ENCODE results near the gene PEX12.
A peak's percentile ranks its signal among the peaks of the same experiment; 100 is the strongest.
"Not testable (repeated sequence)": the region's sequence is repeated elsewhere in the genome, so short reads cannot be mapped to it uniquely, and the experiment has no call there.

The PEX12 gene

DNA sequence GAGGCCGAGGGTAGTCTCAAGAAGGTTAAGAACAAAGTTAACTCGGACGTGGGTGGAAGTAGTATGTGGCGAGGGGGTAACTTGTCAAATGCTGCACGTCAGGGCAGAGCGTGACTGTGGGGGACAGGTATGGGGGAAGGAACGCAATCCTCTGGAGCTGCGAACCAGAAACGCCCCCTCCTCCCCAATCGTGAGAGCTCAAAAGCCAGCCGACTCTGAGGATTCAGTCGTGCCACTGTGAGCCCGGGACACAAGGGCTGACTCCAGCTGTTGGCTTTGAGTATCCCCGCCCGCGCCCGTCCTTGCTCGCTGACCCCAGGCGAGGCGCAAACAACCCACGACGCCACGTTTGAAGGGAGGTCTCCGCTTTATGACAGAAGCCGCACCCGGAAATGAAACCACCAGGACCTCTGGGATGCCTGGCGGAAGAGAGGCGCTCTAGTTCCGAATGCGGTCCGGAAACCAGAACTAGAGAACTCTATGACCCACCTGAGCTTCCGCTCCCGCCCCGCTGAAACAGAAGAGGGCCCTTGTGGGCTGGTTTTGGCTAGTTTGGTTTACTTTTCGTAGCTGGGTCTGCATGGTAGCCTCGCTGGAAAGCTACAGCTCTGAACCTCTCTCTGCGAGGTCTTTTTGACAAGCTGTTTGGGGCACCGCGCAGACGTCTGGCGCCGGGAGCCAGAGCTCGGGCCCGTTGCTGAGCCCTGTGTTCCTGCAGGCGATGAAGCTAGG is at the start of gene PEX12:
TSS of gene PEX12 (minus strand) at position 375 of the 732 bp plus-strand sequence. CDS start 550 bp downstream, outside the sequence.
- DNase-seq = peak; percentile 83

DNA sequence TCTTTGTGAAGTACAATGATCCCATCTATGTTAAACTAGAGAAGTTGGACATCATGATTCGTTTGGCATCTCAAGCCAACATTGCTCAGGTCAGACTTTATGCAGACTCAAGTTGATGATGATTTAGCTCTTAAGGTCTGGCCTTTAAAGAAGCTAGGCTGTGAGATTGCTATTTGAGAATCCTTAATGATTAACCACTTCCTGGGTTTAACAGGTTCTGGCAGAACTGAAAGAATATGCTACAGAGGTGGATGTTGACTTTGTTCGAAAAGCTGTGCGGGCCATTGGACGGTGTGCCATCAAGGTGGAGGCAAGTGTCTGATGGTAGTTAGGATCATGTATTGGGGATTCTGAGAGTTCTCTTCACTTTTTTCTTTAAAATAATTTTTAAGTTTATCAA is 49.0 kb upstream of the PEX12 start:
- no peak for DNase-seq

DNA sequence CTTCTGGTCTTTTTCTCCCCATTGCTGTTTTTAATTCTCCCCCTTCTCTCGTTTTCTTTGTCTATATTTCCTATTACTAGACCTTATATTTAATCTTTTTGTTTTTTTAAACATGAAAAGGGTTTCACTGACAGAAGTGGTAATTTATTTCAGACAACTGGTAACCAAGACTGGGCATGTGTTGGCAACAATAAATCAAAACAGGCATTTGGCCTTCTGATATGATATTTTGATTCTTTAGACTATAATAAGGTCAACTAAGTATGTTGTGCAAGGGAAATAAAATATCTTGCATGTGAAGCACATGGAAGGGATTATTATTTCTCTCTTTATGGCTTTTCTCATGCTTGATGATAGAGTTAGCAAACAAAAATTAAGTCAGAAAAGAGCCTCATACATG is 43.4 kb upstream of the PEX12 start:
- no peak for DNase-seq

DNA sequence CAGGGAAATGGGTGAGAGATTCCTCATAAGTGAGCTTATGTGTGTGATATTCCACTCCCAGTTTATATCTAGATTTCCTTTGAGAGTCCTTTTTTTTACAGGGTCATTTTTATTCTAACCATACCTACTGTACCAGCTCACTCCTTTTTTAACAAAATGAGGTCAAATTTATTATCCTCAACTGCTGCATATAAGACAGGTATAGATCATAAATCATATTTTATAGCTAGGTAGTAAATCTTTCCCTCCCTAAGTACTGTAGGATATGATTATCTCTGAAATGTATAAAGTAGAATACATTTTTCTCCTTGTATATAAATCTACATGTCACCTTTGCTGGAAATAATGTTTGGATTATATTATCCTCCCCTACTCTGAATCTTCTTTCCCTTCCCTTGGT is 40.3 kb upstream of the PEX12 start:
- DNase-seq = no peak

DNA sequence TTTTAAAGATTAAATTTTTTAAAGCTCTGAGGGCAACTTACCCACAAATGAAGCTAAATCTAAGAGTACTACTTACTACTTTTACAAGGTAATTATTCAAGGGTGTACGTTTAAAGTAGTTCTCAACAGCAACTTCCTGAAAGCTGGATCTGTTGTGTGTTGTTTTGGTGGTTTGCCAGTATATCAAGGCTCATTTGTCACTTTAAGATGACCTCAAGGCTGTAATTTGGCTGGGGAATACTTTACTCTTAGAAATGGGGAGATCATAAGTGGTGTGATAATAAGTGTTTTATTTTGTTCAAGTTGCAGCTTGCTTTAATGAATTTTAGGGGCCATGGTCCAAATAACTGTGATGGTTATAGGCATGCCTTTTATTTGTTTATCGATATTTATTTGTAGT is 39.1 kb upstream of the PEX12 start:
- no peak for DNase-seq

DNA sequence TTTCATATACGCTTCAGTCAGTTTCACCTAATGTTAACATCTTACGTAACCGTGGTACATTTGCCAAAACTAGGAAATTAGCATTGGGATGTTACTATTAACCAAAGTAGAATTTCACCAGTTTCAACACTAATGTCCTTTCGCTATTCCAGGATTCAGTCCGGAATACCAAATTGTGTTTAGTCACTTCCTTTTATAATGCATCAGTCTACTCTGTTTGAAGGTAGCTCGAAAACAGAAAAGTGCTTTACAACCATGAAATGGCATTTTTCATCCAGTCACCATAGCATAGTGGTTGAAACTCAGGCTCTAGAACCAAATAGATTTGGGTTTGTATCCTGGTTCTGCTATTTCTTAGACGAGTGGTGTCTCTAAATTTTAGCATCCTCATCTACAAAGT is 38.2 kb upstream of the PEX12 start:
- no peak for DNase-seq

DNA sequence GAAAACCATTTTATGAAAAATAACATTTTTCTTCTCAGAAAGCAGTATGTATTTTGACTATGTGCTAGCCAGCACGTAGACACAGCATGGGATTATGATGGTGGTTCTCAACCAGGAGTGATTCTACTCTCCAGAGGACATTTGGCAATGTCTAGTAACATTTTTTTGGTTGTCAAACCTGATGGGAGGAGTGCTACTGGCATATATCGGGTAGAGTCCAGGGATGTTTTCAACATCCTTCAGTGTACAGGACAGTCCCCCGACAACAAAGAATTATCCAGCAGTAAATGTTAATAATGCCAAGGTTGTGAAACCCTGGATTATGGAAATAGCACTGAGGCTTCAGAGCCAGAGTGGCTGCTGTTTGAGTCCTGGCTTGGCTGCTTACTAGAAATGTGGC is 36.4 kb upstream of the PEX12 start:
- DNase-seq = no peak

DNA sequence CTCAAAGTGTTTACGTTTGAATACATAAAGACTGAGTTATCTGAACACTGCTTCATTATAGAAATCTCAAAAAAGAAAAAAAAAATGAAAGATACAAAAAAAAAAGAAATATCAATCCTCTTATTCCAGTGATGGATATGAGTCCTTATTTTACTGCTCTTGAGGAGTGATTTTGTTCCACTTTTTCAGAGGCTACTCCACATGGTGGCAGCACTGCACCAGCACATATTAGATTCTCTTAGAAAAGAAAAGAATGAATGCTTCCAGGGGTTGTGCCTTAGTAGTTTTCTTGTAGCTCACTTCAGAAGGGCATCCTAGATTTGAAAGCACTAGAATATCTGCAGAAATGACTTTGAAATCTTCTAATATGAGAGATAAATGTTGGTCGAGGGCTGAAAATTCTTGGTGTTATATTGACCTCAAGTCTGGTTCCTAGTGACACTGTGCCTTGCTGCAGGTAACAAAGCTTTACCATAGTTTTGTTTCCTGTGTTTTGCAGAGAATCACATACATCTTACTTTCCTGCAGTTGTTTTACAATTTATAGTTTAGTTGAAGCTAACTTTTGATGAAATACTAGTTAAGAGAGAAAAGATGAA is 34.7 kb upstream of the PEX12 start:
- peak; percentile 34 for DNase-seq

DNA sequence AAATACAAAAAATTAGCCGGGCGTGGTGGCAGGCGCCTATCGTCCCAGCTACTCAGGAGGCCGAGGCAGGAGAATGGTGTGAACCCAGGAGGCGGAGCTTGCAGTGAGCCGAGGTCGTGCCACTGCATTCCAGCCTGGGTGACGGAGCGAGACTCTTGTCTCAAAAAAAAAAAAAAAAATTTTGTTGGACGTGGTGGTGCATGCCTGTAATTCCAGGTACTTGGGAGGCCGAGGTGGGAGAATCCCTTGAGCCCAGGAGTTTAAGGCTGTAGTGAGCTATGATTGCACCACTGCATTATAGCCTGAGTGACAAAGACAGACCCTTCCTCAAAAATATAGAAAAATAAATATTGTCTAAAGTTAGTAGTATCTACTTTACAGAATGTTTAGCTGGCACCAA is 32.4 kb upstream of the PEX12 start:
- DNase-seq = not testable (repeated sequence)

DNA sequence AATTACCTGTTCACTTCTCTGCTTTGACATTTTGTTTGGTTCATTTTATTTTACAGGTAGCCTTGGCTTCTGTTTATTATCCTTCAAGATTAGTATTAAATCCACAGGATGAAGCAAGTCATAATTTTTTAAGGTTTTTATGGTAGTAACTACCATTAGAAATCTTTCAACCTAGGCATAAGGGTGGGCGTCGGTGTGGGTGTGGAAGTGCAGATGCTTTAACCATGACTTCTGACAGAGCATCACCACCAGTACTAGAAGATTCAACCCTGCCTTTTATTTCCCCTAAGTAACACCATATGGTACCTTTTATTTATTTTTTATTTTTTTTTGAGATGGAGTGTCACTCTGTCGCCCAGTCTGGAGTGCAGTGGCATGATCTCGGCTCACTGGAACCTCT is 31.5 kb upstream of the PEX12 start:
- DNase-seq = no peak

DNA sequence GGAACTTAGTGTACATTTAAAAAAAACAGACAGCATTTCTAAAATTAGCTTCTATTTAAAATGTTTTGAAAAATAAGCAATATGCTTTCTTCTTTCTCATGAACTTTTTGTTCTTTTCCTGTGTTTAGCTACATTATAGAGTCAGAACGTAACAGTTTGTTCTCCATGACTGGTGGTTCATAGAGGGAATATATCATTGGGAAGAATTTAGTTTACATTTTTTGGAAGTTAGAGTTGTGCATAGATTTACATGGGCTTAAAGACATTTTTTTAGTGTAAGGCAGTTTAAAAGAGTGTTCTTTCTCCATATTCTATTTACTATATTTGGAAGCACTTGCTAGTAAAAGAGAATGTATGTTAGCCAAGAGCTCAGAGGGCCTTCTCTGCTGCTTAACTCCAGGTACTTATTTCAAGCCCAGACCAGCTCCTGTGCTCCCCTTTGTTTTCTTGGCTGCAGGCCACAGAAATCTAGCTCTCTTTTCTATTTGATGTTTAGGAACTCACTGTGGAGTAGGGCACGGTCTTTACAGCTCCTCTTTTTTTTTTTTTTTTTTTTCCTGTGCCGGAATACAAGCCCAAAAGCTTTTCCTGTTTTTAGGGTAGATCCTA is 29.0 kb upstream of the PEX12 start:
- no peak for DNase-seq

DNA sequence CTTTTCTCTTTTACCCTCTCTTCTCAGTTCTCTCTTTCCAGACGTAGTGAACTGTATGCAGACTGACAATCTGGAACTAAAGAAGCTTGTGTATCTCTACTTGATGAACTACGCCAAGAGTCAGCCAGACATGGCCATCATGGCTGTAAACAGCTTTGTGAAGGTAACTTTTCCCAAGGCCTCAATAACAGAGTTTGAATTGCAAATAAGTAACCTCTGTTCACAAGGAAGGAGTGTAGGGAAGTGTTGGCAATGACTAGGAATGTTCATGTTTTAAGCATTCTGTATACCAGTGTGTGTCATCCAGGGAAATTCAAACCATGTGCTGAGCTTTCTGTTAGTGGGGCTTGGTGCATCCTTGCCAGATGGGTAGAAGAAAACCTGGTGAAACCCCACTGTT is 27.3 kb upstream of the PEX12 start:
- DNase-seq = no peak

DNA sequence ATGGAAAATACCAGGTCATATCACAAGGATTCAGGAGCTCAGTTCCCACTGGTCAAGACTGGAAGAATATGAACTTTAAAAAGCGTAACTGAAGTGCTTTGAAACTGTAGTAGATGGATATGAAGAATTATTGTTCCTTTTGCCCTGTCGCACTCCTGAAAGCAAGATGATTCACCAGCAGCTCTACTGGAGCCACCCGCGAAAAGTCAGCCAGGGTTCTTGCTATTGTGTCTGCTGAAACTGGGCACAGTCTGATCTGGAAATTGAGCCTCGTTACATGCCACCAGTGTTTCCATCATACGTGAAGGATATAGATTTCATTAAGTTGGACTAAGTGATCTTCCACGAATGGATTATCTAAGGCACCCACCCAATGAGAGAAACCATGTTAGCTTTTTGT is 25.3 kb upstream of the PEX12 start:
- DNase-seq = no peak

DNA sequence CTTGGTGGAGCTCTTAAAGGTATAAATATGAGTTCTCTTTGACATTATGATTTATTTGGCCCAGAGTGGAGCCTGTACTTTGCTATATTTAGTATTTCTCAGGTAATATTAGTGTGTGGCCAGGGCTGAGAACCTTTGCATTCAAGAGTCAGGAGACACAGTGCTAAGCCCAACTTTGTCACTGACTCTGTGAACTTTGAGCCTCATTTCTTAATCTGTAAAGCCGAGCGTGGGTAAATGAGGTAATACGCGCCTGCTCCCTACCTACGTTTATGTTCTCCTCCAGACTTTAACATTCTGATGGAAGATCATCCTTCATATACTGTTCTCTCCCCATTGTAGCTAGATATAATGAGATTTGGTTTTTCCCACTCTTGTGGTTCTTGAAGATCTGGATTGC is 19.2 kb upstream of the PEX12 start:
- DNase-seq = no peak

DNA sequence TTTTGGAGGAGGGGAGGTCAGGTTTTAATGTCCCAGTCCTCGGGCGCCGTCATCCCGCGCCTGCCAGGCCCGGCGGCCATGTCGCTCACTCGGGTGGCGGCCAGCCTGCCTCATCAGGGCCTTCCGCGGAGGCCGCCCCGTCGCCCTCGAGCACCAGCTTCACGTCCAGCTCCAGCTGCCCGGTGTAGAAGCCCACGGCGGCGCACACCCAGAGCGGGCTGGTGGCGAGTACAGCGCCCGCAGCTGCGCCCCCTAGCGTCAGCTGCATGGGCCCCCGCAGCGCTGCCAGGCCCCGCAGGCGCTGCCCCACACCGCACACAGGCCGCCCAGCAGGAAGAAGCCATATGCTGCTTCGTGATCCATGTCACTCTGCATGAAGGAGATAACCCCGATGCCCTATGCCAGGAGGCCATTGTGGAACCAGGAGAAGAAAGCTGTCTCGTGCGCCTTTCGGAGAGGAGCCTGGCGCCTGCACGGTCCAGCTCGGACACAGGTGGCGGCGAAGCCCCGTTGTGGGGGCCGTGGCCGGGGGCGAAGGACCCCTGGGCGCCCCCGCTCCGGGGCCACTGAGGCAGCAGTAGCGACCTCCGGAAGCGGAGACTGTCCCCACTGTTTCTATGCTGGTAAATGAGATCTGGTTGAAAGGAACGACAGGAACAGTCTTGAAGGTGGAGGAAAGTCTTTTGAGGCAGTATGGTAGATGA is 18.3 kb upstream of the PEX12 start:
- no peak for DNase-seq

DNA sequence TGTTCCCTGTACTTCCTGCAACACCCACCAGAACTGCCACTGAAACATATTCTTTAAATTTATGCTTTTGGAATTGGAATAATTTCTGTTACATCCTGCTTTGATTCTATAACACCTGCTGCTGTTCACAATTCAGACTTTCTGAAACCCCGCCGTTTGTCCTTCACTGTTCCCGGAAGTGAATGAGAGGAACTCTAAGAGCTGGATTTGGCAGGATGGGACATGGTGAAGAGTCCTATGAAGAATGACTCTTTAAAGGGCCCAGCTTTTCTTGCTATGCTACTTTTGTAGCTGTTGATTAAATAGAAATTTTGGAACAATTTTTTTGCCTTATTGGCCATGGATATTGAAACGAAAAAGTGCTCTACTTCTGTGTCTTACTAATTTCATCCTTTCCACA is 17.7 kb upstream of the PEX12 start:
- no peak for DNase-seq

DNA sequence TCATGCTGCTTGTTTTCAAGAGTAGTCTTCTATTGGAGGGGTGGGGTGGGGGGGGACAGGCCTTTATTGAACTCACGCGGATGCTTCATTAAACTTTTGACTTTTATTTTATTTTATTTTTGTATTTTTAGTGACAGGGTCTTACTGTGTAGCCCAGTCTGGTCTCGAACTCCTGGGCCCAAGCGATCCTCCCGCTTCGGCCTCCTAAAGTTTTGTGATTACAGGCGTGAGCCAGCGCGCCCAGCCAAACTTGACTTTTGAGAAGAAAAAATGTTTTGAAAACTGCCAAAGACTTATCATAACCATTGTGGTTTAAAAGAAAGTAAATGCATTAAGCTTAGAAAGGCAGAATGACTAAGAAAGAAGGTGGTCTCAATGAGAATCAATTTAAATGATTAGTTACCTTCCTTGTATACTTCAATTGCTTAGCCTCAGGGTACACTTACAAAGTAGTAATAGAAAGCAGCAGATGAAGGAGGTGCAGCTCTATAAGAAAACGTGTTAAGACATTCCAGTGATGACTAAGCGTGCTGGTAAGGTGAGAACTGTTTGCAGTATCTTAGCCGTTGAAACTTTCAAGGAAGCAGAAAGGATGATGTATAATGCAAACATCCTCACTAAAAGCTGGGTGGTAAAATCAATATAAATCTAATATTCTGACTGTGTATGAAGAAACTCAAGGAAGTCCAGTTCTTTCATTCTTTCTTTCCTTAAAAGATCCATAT is 10.0 kb upstream of the PEX12 start:
- DNase-seq = no peak

DNA sequence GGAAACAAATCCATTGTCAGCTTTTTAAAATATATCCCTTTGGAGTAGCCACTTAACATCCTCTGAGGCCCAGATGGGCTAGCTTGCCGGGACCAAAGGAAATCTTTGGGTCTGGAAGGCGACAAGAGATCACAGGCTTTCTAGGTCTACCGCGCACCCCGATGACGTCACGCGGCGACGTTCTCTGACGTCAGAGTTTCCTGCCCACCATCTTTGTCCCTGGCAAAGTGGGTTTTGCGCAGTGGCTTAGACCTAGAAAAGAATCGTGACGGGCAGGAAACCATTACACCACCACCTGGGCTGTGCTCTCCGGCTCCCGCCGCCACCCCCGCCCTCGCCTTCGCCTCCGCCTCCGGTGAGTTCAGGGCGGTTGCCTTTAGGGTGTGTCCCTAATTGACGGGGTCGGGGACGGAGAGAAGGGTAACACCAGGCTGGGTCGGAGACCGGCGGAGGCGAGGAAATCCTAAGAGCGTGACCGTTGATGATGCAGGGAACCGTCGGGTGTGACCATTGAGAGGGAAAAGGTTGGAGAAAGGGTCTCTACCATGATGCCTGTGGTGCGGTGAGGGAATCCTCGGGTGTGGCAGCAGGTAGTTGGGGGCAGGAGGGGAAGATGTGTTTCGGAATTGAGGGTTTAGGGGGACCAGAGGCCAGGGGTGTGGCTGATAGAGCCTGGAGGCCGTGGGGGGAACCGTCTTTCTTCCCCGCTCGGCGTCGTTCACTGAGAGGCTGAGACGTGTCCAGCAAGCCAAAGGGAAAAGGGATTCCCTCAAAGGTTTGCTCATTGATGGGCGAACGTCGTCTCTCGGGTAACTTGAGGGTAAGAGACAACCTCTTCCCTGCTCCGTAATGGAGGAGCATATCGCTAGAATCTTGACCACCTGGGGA is 8.9 kb upstream of the PEX12 start, which contains the start of gene AP2B1:
TSS of gene AP2B1 (plus strand) at position 249 of the 888 bp plus-strand sequence. CDS start 6,709 bp downstream, outside the sequence.
- peak; percentile 95 for DNase-seq

DNA sequence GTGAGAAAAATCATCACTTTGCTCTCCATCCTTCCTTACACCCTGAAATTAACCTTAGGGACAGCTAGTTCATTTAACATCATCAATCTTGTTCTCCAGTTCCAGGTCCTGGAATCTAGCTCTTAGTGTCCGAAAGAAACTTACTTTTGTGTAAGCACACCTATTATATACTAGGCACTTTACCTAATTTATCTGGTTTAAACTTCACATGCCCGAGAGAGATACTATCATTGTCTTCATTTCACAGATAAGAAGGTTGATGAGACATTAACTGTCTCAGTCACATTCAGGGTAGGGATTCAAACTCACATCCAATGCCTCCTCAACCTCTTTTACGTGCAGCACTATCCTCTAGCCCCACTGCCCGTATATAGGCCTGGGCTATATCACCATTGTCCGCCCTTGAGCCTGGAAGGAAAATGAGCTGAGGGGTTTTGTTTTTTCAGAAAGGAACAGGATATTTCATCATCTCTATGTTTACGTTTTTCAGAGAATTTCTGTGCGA is 8.2 kb upstream of the PEX12 start:
- no peak for DNase-seq

DNA sequence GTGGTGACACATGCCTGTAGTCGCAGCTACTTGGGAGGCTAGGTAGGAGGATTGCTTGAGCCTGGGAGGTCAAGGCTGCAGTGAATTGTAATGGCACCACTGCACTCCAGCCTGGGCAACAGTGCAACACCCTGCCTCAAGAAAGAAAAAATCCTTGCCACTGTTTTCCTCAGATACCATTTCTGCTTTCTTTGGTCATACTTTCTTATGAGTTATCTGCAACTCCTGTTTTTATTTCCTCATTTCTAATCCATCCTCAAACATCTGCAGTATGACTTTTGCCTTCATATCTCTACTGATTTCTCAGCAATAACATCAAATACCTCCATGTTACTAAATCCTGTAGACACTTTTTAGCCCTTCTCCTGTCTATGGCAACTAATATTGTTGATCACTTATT is 5.7 kb upstream of the PEX12 start:
- no peak for DNase-seq

DNA sequence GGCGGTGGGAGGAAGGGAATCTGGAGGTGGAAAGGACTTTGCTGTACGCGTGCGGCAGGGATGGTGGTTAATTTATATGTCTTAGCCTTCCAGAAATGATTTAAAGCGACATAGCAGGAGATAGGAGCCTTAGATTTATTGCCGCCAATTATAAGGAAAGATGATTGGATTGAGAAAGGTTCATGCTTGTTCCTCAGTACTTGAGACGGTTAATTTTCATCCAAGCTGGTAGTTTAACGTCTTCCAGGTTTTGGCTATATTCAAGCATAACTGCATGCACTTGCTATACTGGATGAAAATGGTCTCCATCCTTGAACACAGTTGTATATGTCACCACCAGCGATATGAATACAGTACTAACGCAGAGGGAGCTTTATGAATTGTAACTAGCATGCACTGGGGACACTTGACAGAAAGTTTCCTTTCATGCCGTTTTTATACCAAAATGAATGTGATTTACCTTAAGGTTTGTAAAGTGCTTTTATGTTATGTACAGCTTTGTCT is 610 bp upstream of the PEX12 start:
- no peak for DNase-seq

DNA sequence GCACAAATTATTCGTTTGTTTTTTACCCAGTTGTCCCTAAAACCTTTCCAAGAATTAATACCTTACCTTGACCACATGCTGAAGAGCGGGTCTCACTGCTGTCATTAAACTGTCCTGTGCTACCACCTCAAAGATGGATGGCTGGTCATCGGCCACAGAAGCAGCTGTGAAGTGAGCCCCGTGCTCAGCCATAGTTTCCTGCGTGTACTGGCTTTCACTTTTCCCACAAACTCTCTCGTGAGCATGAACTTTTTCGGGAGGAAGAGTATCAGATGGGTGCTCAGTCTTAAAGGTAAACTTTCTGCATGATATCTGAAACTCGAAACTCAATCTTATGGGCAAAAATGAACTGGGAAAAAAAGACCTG is 558 bp downstream of the PEX12 start:
- no peak for DNase-seq

Data from activated CD4-positive, alpha-beta T cell treated with anti-CD3 and anti-CD28 coated beads, Interleukin-2, amount 50 U/mL, for 1 hour (primary cell).